ENCODE data around the gene AMHR2. TPM values are rescaled to one million over a fixed set of nuclear protein-coding genes. Genes with fewer than 3 reads are reported as not detected.
A peak's percentile ranks its signal among the peaks of the same experiment; 100 is the strongest.
"Not testable (repeated sequence)": the region's sequence is repeated elsewhere in the genome, so short reads cannot be mapped to it uniquely, and the experiment has no call there.

The AMHR2 gene
- total RNA-seq, 2 experiments from 2014 or later: not detected

DNA sequence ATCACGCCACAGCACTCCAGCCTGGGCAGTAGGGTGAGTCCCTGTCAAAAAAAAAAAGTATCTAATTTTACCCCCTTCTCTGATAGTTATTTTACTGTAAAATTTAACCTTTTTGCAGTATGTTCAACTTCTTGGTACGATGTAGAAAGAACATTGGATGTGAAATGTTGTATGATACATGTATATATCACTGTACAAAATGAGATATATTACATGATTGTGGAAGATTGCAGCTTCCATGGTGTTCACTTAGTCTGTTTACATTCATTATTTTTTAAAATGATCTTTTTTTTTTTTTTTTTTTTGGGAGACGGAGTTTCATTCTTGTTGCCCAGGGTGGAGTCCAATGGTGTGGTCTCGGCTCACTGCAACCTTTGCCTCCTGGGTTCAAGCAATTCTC is 34.7 kb upstream of the AMHR2 start:
- H3K27me3 Mint-ChIP-seq: no peaks in the 10 kb centered on the region
- ATAC-seq (ENCODE audit: low read depth): no peak
- POLR2A ChIA-PET: interaction anchor here (0.6 to 1.0 kb wide), 3 partner anchors 9 to 180 kb away, joined by 3 to 5 read pairs (median 5); partner anchors contain the start of gene SP1
- peaks cover 29% of the 10 kb centered on the region for H3K36me3 Mint-ChIP-seq
- DNase-seq: no peak
- peaks cover 44% of the 10 kb centered on the region for H3K4me1 Mint-ChIP-seq
- no peaks in the 10 kb centered on the region for H3K9me3 Mint-ChIP-seq
- no peak overlapping the region for H3K27ac Mint-ChIP-seq
- H3K4me3 Mint-ChIP-seq: peak overlapping the region; percentile 45

DNA sequence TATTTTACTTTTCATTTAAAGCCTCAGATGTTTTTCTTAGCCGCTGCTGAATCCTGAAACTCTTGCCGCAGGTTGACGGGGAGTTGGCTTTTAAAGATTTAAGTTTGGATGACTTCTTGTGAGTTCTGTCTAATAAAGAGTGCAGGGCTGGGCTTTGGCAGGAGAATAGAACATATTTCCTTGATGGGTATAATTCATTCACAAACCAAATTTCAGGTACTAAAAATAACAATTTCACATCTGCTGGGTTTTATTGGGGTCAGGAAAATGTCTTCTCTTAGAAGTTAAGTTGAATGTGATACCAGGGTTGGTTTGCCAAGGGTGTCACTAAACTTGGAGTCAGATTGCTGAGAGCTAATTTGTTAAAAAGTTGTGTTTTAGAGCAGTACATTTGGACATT is 34.0 kb upstream of the AMHR2 start:
- Mint-ChIP-seq H3K4me1 (peaks cover 40% of the 10 kb centered on the region), H3K27me3 (no peaks in the 10 kb centered on the region), H3K36me3 (peaks cover 23% of the 10 kb centered on the region), H3K27ac (no peak overlapping the region), H3K9me3 (no peaks in the 10 kb centered on the region), H3K4me3 (peak overlapping the region; percentile 23)
- POLR2A ChIA-PET: no interaction called here
- DNase-seq: no peak
- ATAC-seq (ENCODE audit: low read depth): no peak

DNA sequence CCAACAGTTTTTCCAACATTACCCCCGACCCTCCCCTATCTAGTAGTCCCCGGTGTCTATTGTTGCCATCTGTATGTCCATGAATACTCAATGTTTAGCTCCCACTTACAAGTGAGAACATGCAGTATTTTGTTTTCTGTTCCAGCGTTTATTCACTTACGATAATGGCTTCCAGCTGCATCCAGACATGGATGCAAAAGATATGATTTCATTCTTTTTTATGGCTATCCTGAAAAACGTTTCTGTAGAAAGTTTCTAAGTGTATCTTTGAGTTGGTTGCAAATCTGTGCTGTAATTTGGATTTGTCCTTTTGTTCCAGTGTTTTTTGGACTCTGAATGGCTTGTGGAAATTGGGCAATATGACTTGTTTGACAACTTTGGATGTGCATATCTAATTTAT is 31.9 kb upstream of the AMHR2 start:
- POLR2A ChIA-PET: no interaction called here

DNA sequence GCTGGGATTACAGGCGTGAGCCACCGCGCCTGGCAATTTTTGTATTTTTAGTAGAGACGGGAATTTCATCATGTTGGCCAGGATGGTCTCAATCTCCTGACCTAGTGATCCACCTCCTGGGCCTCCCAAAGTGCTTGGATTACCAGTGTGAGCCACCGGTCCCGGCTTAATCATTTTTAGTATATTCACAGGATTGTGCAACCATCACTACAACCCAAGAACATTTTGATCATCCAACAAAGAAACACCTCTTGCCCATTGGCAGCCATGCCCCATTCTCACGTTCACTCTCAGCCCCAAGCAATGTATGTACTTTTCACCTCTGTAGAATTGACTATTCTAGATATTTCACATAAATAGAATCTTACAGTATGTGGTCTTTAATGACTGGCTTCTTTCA is 23.8 kb upstream of the AMHR2 start:
- no peak for ATAC-seq (ENCODE audit: low read depth)
- Mint-ChIP-seq H3K4me3 (no peak overlapping the region), H3K27ac (no peak overlapping the region), H3K27me3 (no peaks in the 10 kb centered on the region), H3K9me3 (no peaks in the 10 kb centered on the region), H3K36me3 (peaks cover 15% of the 10 kb centered on the region), H3K4me1 (peaks cover 2% of the 10 kb centered on the region)
- no peak for DNase-seq
- POLR2A ChIA-PET: no interaction called here

More for the DNA sequence above, 31.9 kb upstream of the AMHR2 start:
- DNase-seq (no peak), ATAC-seq (ENCODE audit: low read depth) (no peak)
- no peaks in the 10 kb centered on the region for H3K27me3 Mint-ChIP-seq
- H3K27ac Mint-ChIP-seq: no peak overlapping the region
- peaks cover 22% of the 10 kb centered on the region for H3K36me3 Mint-ChIP-seq
- no peak overlapping the region for H3K4me3 Mint-ChIP-seq
- no peaks in the 10 kb centered on the region for H3K9me3 Mint-ChIP-seq
- H3K4me1 Mint-ChIP-seq: peaks cover 34% of the 10 kb centered on the region

DNA sequence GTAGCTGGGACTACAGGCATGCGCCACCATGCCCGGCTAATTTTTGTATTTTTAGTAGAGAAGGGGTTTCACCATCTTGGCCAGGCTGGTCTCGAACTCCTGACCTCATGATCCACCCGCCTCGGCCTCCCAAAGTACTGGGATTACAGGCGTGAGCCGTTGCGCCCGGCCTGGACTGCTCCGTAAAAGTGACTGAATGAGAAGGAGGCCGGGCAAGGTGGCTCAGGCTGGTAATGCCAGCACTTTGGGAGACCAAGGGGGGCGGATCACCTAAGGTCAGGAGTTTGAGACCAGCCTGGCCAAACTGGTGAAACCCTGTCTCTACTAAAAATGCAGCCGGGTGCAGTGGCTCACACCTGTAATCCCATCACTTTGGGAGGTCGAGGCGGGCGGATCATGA is 21.3 kb upstream of the AMHR2 start:
- H3K27ac Mint-ChIP-seq; H3K4me3 Mint-ChIP-seq; POLR2A ChIA-PET; H3K4me1 Mint-ChIP-seq; ATAC-seq (ENCODE audit: low read depth); H3K9me3 Mint-ChIP-seq; DNase-seq; H3K27me3 Mint-ChIP-seq: not testable (repeated sequence)
- peaks cover 16% of the 10 kb centered on the region for H3K36me3 Mint-ChIP-seq

DNA sequence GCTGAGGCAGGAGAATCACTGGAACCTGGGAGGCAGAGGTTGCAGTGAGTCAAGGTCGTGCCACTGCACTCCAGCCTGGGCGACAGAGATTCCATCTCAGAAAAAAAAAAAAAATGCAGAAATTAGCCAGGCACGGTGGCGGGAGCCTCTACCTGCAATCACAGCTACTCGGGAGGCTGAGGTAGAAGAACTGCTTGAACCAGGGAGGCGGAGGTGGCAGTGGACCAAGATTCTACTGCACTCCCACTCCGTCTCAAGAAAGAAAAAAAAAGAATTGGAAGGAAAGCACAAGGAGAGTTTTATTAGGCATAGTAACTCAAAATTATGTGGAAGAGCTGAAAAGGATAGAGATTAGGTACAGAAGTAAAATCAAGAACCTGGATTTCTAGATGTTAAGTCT is 20.8 kb upstream of the AMHR2 start:
- Mint-ChIP-seq H3K27ac (no peak overlapping the region), H3K9me3 (no peaks in the 10 kb centered on the region), H3K36me3 (peaks cover 16% of the 10 kb centered on the region), H3K4me1 (no peaks in the 10 kb centered on the region), H3K4me3 (no peak overlapping the region), H3K27me3 (no peaks in the 10 kb centered on the region)
- POLR2A ChIA-PET: no interaction called here
- DNase-seq (no peak), ATAC-seq (ENCODE audit: low read depth) (no peak)

DNA sequence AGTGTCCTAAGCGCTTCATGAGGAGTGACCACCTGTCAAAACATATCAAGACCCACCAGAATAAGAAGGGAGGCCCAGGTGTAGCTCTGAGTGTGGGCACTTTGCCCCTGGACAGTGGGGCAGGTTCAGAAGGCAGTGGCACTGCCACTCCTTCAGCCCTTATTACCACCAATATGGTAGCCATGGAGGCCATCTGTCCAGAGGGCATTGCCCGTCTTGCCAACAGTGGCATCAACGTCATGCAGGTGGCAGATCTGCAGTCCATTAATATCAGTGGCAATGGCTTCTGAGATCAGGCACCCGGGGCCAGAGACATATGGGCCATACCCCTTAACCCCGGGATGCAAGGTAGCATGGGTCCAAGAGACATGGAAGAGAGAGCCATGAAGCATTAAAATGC is 12.7 kb upstream of the AMHR2 start:
- DNase-seq (no peak), ATAC-seq (ENCODE audit: low read depth) (no peak)
- Mint-ChIP-seq H3K4me1 (peaks cover 18% of the 10 kb centered on the region), H3K27ac (no peak overlapping the region), H3K9me3 (no peaks in the 10 kb centered on the region), H3K27me3 (no peaks in the 10 kb centered on the region), H3K4me3 (no peak overlapping the region), H3K36me3 (peaks cover 42% of the 10 kb centered on the region)
- POLR2A ChIA-PET: no interaction called here

DNA sequence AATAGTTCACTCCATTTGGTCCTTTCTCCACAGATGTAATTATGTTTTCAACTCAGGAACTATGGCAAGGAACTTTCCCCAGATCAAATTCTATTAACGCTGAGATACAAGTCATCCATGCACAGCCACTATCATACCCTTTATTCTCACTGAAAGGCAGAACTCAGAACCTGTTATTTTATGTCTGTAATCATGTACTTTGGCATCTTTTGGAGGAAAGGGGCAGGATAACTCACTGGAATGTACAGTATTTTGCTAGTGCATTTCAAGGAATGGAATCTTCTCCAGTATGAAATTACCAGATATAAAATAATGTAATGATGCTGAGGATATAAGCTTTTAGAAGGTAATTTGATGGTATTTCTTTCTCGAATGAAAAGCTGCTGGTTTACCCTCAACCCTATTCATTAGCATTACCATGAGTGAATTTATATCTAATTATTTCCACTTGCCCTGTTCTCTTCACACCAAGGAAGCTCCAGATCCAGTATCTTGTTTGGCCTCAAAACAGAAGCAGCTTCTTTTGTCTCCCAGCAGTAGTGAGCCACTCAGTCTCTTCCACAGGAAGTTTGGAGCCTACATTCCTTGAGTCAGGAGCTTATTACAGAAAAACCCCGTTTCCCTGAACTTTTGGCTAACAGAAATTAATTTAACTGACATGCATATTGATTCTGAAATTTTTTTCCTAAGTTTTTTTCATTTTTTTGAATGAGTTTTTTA is 10.0 kb upstream of the AMHR2 start:
- no peaks in the 10 kb centered on the region for H3K9me3 Mint-ChIP-seq
- POLR2A ChIA-PET: no interaction called here
- peaks cover 21% of the 10 kb centered on the region for H3K4me1 Mint-ChIP-seq
- H3K36me3 Mint-ChIP-seq: peaks cover 38% of the 10 kb centered on the region
- DNase-seq (no peak), ATAC-seq (ENCODE audit: low read depth) (no peak)
- peak overlapping the region; percentile 67 for H3K27ac Mint-ChIP-seq
- peak overlapping the region; percentile 62 for H3K4me3 Mint-ChIP-seq
- no peaks in the 10 kb centered on the region for H3K27me3 Mint-ChIP-seq

DNA sequence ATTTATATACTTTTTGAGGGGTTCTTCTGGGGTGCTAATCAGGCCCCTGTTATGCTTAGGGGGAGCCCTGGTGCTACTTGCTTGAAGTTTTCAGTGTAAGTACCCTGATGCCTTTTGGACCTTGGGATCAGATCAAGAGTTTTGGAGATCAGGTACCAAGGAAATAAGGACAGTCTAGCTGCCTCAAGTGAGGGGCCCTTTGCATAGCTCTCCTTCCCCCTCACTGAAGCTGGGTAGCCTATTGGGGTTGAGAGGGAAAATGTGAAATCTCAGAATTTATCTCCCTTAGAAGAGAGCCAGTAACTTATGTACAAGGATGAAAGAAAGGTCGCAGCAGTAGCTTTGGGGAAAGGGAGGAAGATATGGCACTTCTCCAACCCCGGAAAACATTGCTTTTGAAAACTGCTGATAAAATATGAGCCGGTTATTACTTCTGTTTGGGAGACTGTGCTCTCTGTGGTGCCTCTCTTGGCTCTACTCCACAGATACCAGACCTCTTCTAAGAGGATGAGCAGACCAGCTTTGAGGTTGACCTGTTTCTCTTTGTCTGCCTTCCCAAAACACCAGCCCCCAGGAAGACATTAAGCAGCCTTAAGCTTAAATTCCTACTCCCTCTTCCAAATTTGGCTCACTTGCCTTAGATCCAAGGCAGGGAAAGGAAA is 8.8 kb upstream of the AMHR2 start:
- peaks cover 23% of the 10 kb centered on the region for H3K4me1 Mint-ChIP-seq
- POLR2A ChIA-PET: interaction anchor here (0.9 kb wide), 1 partner anchor 60 kb away, joined by 3 read pairs; no protein-coding TSS in a partner anchor
- ATAC-seq (ENCODE audit: low read depth): no peak
- H3K9me3 Mint-ChIP-seq: no peaks in the 10 kb centered on the region
- no peak overlapping the region for H3K27ac Mint-ChIP-seq
- peaks cover 30% of the 10 kb centered on the region for H3K36me3 Mint-ChIP-seq
- H3K27me3 Mint-ChIP-seq: no peaks in the 10 kb centered on the region
- no peak for DNase-seq
- H3K4me3 Mint-ChIP-seq: no peak overlapping the region

DNA sequence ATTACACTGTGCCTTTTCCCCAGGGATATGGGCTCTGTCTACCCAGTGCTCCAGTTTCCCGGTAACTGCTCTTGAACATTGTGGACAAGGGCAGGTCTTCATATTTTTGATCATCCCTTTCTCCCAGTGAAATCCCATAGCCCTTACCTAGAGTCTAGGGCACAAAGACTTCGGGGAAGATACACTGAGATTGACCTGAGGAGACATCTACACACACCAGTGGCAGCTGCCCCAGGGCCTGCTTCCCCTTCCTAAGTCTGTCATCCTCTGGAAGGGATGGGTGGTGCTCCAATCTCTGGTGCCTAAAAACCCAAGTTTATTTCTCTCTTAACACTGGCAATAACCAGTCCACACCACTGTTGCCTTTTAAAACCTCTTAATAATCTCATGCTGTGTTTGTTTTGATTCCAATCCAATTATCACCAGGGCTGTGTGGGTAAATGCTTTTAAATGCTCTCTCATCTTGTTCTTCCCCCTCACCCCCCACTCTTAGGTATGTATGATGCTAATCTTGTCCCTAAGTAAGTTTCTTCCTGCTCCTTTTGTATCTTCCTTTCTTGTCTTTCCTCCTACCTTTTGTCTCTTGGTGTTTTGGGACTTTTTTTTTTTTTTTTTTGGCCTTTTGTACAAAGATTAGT is 7.8 kb upstream of the AMHR2 start:
- not testable (repeated sequence) for H3K27ac Mint-ChIP-seq; H3K27me3 Mint-ChIP-seq; H3K9me3 Mint-ChIP-seq; DNase-seq; ATAC-seq (ENCODE audit: low read depth); H3K4me3 Mint-ChIP-seq
- POLR2A ChIA-PET: interaction anchor here (0.9 kb wide), 1 partner anchor 61 kb away, joined by 3 read pairs; no protein-coding TSS in a partner anchor
- H3K4me1 Mint-ChIP-seq: peaks cover 23% of the 10 kb centered on the region
- H3K36me3 Mint-ChIP-seq: peaks cover 25% of the 10 kb centered on the region

DNA sequence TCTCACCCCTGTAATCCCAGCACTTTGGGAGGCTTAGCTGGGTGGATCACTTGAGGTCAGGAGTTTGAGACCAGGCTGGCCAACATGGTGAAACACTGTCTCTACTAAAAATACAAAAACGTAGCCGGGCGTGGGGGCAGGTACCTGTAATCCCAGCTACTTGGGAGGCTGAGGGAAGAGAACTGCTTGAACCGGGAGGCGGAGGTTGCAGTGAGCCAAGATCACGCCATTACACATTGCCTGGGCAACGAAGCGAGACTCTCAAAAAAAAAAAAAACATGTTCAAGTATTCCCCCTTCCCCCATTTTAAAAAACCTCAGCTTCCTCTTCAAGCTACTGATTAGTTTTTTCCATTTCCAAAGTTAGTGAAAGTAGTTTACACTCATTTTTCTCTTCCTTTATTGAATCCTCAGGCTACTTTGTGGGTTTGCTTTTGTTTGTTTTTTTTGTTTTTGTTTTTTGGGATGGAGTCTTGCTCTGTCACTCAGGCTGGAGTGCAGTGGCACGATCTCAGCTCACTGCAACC is 6.3 kb upstream of the AMHR2 start:
- POLR2A ChIA-PET: interaction anchor here (0.9 to 2.2 kb wide), 3 partner anchors 65 to 96 kb away, joined by 3 to 6 read pairs (median 4); partner anchors contain the start of gene AAAS
- not testable (repeated sequence) for H3K9me3 Mint-ChIP-seq; ATAC-seq (ENCODE audit: low read depth); H3K27me3 Mint-ChIP-seq; H3K4me3 Mint-ChIP-seq; DNase-seq; H3K27ac Mint-ChIP-seq
- Mint-ChIP-seq H3K4me1 (peaks cover 21% of the 10 kb centered on the region), H3K36me3 (peaks cover 13% of the 10 kb centered on the region)

DNA sequence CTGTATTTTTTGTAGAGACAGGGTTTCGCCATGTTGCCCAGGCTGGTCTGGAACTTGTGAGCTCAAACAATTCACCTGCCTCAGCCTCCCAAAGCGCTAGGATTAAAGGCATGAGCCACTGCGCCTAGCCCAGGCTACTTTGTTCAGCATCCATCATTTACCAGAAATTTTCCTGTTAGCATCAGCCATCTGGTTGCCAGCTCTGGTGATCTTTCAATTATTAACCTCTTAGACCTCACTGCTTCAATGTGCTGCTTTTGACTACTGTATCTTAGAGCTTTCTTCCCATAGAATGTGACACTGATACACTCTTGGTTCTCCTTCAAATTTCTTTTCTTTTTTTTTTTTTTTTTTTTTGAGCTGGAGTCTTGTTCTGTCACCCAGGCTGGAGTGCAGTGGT is 5.4 kb upstream of the AMHR2 start:
- Mint-ChIP-seq H3K4me3 (no peak overlapping the region), H3K4me1 (peaks cover 14% of the 10 kb centered on the region), H3K9me3 (no peaks in the 10 kb centered on the region), H3K36me3 (peaks cover 7% of the 10 kb centered on the region), H3K27me3 (no peaks in the 10 kb centered on the region), H3K27ac (no peak overlapping the region)
- no peak for DNase-seq
- POLR2A ChIA-PET: interaction anchor here (1.9 to 2.2 kb wide), 2 partner anchors 93 to 97 kb away, joined by 4 to 6 read pairs; partner anchors contain the start of gene AAAS
- no peak for ATAC-seq (ENCODE audit: low read depth)

DNA sequence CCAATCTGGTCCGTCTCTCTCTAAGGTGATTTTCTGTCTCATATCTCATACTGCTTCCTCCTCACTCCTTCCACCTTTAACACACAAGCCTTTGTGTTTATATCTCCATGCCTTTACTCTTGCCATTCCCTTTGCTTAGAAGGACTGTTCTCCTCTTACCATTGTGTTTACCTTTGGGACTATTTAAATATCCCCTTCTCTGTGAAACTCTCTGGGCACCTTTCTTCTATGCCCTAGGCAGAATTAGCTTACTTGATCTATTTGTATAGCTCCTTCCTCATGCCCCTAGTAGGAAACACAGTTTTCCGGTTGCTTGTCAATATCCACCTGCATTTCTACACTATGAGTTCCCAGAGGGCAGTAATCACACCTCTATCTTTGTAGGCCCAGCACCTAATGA is 3.9 kb upstream of the AMHR2 start:
- H3K36me3 Mint-ChIP-seq: peaks cover 2% of the 10 kb centered on the region
- no peak overlapping the region for H3K27ac Mint-ChIP-seq
- ATAC-seq (ENCODE audit: low read depth): no peak
- peaks cover 10% of the 10 kb centered on the region for H3K4me1 Mint-ChIP-seq
- H3K4me3 Mint-ChIP-seq: no peak overlapping the region
- H3K9me3 Mint-ChIP-seq: no peaks in the 10 kb centered on the region
- H3K27me3 Mint-ChIP-seq: no peaks in the 10 kb centered on the region
- POLR2A ChIA-PET: interaction anchor here (0.8 kb wide), 1 partner anchor 239 kb away, joined by 3 read pairs; the partner anchor contains the start of gene CSAD
- no peak for DNase-seq
